DMS153 (cell line): ENCODE results near the gene SMURF2.
"Not testable (repeated sequence)": the region's sequence is repeated elsewhere in the genome, so short reads cannot be mapped to it uniquely, and the experiment has no call there.

Source experiments
- DNase-seq: peaks from one replicate; lab custom pipeline; 2025; lab: John Stamatoyannopoulos, UW

Gene SMURF2

DNA sequence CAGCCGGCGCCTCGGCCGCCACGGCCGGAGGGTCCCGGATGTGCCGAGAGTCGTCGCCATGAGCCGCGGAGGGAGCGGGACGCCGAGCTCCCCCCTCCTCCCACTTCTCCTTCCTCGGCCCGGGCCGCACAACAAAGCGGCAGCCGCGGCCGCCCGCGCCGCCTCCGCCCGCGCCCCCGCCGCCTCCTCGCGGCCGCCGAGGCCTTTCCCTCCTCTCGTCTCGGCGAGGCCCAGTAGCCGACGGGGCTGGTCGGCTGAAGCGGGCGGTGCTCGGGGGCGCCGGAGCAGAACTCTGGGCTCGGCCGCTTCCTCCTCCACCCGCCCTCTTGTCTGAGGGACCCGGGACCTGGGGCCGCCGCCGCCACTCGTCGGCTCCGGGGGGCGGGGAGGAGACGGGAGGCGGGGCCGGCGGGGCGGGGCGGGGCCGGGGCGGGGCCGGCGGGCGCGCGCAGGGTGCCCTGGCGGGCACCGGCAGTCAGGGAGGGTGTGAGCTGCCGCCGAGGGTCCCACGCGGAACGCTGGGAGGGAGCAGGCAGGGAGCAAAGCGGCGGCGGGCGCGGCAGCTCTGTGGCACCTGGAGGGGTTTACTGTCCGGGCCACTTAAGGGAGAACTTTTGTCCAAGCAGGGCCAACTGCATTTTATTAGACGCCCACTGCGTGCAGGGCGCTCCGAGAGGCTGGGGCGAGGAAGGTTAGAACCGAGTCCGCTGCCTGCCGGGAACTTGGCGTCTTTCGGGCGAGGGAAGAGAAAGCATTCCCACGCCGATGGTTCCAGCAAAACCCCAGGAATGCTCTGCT lies at the start of gene SMURF2:
SMURF2 (minus strand) TSS at position 332 of the 798 bp plus-strand sequence. CDS start 427 bp downstream, outside the sequence.
- DNase-seq = peak; percentile 37

DNA sequence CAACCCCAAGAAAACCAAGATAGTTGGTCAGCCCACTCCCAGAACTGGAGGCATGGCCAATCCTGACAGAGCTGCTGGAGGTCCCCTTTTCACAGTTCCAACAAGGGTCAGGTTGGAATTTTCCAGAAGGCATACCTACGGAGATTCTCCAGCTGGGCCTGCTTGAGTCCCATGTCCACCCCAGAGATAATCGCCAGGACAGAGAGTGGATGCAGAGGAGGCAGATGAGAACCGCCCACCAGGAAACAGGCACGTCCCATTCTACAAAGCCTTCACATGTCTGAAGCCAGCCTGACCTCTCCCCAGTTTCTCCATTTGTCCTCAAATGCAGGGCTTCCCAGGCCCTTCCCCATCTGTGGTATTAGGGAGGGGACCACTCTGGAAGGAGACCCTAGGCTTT lies 47.4 kb upstream of the SMURF2 start:
- DNase-seq = no peak

GRCh38 chr17:64707050-64707591 lies 45.0 kb upstream of the SMURF2 start:
- DNase-seq = peak; percentile 30

DNA sequence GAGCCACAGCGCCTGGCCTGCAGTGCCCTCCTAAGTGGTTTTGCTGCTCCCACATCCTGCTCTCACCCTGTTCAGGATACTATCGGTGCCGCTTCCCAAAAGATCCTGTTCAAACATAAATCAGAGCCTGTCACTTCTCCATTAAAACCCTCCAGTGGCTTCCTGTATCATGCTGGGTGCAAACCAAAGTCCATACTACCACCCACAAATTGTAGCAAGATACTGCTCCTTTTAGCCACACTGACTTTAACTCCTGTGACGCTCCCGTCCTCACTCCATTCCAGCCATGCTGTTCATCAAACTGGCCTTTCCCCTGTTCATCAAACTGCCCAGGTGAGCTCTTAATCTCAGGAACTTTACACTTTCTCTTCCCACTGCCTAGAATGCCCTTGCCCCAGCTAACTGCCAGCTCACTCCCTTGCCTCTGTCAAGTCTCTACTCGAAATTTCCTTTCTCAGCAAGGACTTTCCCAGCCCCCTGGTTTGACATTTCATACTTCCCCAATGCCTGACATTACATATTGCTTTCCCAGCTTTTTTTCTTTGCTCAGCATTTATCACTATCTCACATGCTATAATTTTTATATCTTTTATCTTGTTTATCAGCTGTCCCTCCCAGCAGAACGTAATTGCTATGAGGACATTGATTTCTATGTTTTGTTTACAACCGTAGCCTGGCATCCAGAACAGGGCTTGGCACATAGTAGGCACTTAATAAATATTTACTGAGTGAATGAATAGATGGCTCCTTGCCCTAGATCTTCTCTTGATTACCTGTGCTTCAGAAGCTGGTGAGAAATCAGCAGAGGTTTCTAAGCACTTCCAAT lies 44.3 kb upstream of the SMURF2 start:
- peak; percentile 37 for DNase-seq

DNA sequence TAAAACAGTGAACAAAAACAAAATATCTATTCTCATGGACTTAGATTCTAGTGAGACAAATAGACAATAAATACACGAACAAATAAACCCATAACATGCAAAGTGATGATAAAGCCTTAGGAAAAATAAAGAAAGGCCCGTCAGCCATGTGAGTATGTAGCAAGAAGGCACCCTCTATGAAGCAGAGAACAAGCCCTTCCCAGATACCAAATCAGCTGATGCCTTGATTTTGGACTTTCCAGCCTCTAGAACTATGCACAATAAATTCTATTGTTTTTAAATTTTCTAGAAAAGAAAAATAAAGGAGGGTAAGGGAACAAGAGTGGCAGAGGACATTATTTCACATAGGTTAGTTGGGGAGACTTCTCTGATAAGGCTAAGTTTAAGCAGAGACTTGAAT lies 40.7 kb upstream of the SMURF2 start:
- DNase-seq = no peak

- no peak for DNase-seq
Measured at GRCh38 chr17:64698725-64699124, 36.6 kb upstream of the SMURF2 start.

DNA sequence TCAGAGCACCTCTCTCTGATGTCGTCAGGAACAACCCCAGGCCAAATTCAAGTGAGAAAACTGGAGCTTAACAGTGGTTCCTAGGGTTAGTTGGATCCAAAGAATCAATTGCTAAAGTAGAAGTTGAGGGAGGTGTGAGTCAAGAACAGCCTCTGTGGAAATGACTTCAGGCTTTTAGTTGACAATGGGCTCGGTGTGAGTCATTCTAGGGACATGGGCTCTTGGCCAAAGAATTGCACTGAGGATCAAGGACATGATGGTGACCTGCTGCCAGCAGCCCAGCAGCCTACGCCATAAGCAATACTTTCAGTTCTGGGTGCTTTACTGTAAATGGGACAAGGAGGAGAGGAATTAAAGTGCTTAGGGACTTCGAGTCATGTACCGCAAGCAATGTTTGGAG lies 32.1 kb upstream of the SMURF2 start:
- DNase-seq = no peak

DNA sequence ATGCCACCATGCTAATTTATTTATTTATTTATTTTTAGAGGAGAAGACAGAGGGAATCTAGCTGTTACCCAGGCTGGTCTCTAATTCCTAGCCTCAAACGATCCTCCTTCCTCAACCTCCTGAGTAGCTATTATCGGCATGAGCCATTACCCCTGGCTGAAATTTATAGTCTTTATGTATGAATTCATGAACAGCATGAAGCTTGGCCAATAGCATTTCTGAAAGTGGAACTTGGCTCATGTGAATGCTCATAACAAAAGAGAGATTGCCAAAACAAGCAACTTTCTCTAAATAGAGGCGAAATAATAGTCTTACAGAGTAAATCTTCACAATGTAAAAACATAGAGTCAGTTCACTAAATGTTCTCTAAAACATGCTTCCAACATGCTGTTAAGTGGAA lies 30.1 kb upstream of the SMURF2 start:
- no peak for DNase-seq

- no peak for DNase-seq
Measured at GRCh38 chr17:64689106-64689505, 27.0 kb upstream of the SMURF2 start.

- no peak for DNase-seq
Measured at GRCh38 chr17:64688481-64688880, 26.4 kb upstream of the SMURF2 start.

- DNase-seq = no peak
Measured at GRCh38 chr17:64687961-64688360, 25.9 kb upstream of the SMURF2 start.

DNA sequence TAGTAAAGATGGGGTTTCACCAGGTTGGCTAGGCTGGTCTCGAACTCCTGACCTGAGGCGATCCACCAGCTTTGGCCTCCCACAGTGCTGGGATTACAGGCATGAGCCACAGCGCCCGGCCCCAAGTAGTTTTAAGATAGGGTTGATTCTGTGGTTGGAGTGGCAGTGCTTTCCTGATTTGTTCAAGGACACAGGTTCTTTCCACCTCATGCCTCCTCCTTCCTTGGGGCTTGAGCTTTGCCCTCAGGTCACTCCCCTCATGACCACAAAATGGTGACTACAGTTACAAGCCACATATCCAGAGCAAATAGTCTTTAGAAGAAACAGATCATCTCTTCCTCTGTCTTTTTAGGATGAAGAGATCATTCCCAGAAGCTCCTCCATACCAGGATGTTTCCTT lies 25.3 kb upstream of the SMURF2 start:
- no peak for DNase-seq

- DNase-seq = no peak
Measured at GRCh38 chr17:64686705-64687104, 24.6 kb upstream of the SMURF2 start.

DNA sequence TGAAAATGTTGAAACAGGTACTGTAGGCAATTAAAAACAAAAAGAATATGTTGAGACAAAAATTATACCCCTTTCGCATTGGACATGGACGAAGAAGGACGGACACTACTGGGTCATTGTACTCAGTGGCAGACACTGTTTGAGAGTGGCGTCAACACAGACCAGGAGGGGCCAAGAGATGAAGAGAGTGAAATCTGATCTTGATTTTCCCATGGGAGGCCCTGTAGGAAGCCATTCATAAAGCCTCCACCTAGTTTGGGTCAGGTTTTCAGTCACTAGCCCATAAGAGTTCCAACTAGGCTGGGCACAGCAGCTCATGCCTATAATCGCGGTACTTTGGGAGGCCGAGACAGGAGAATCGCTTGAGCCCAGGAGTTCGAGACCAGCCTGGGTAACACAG lies 23.6 kb upstream of the SMURF2 start:
- DNase-seq = peak; percentile 63

GRCh38 chr17:64683796-64684195 lies 21.7 kb upstream of the SMURF2 start:
- DNase-seq = no peak

- no peak for DNase-seq
Measured at GRCh38 chr17:64682261-64683181, 20.4 kb upstream of the SMURF2 start.

- DNase-seq = no peak
Measured at GRCh38 chr17:64679710-64680216, 17.7 kb upstream of the SMURF2 start.

DNA sequence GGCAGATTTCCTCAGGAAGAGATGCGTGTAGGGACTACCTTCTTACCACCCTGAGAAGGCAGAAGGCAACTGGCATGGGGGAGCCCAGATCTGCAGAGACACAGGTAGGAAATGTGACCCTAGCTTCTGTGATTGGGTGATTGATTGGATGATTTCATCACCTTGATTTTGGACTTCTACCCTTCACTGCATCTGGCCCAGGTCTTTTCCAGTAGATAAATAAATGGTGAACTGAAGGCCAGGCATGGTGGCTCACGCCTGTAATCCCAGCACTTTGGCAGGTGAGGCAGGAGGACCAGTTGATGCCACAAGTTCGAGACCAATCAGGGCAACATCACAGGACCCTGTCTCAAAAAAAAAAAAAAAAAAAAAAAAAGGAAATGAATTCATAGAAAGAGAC lies 14.7 kb upstream of the SMURF2 start:
- DNase-seq = no peak

GRCh38 chr17:64670843-64671590 lies 8.9 kb upstream of the SMURF2 start:
- not testable (repeated sequence) for DNase-seq

GRCh38 chr17:64667807-64668721 lies 6.0 kb upstream of the SMURF2 start:
- DNase-seq = not testable (repeated sequence)
